ENCODE measurements around the gene SREBF1. TPM values are rescaled to one million over a fixed set of nuclear protein-coding genes. Genes with fewer than 3 reads are reported as not detected.

SREBF1 gene
- total and polyA plus RNA-seq, 2 of the 4 experiments (the other 2 are of a cell fraction): 3.4 to 20.4 TPM

GRCh38 chr17:17860766-17861107 is 24.0 kb upstream of the SREBF1 start:
- Histone ChIP-seq H3K9ac (ENCODE audit: low read depth, low read length) (no peak overlapping the region), H3K4ac (ENCODE audit: low read depth, low read length) (no peak overlapping the region), H4K8ac (ENCODE audit: low read depth in 2 of 2, low read length in 2 of 2) (no peak overlapping the region), H3K36me3 (ENCODE audit: control insufficient read depth, insufficient read depth, low read length) (peaks cover 9% of the 10 kb centered on the region), H2BK20ac (ENCODE audit: low read depth, low read length) (no peak overlapping the region), H3K4me1 (ENCODE audit: control insufficient read depth, insufficient read depth, low read length) (no peaks in the 10 kb centered on the region; the same call in 1 of the 2 replicates), H3K79me1 (ENCODE audit: low read depth in 1 of 2, low read length in 2 of 2) (no peaks in the 10 kb centered on the region; a peak in 2 of 4 replicates), H3K14ac (replicated peaks; ENCODE audit: low read depth, low read length) (no peak overlapping the region), H2AFZ (replicated peaks; ENCODE audit: low read length, poor library complexity) (no peak overlapping the region), H3K27ac (ENCODE audit: insufficient read depth, low read length) (no peak overlapping the region), H3K18ac (ENCODE audit: low read depth, low read length) (no peak overlapping the region), H3K9me3 (ENCODE audit: control insufficient read depth, insufficient read depth, low read length) (no peaks in the 10 kb centered on the region), H4K5ac (ENCODE audit: low read depth, low read length) (no peak overlapping the region), H4K20me1 (ENCODE audit: insufficient read depth, low read length) (no peaks in the 10 kb centered on the region), H3K56ac (ENCODE audit: extremely low read depth, insufficient read depth, low read length) (no peak overlapping the region), H3K4me3 (ENCODE audit: insufficient read depth, low read depth, low read length) (no peak overlapping the region), H3K4me2 (ENCODE audit: low read depth, low read length) (no peak overlapping the region), H2BK5ac (ENCODE audit: low read depth, low read length, poor library complexity, severe bottlenecking) (no peak overlapping the region), H3K27me3 (ENCODE audit: control insufficient read depth, insufficient read depth, low read length) (no peaks in the 10 kb centered on the region), H4K91ac (ENCODE audit: insufficient read depth, low read depth, low read length) (no peak overlapping the region), H2AK9ac (replicated peaks; ENCODE audit: low read depth, low read length, poor library complexity) (peak overlapping the region; percentile 52), H2AK5ac (ENCODE audit: low read depth, low read length) (0 out of 2 replicates have a peak overlapping the region, but pooled peaks have one; percentile 54), H3K9me1 (ENCODE audit: insufficient read depth, low read length) (no peaks in the 10 kb centered on the region), H3K23ac (ENCODE audit: low read depth, low read length) (no peak overlapping the region), H2BK15ac (ENCODE audit: low read depth, low read length) (no peak overlapping the region), H2BK120ac (ENCODE audit: low read depth, low read length) (no peak overlapping the region)
- 53% methylated on average over 3 of the region's 5 CpGs; no CpG with 5 or more reads in 1 of the 2 experiments for WGBS, 2 experiments (ENCODE audit: extremely low coverage in 2 of 2, insufficient read length in 1 of 2)
- intact Hi-C loops (cut with micrococcal nuclease) (loop anchor here (1.0 kb wide), 2 partner anchors 48 to 179 kb away; partner anchors contain the start of gene RAI1), in situ Hi-C loops (cut with MboI; ENCODE audit: low sequenced_read_pairs) (no loop called here), dilution Hi-C loops (cut with HindIII; ENCODE audit: low sequenced_read_pairs, unreplicated experiment) (no loop called here)
- no peak for DNase-seq
- peak; percentile 56 for ATAC-seq (ENCODE audit: low read depth)
- TF ChIP-seq CTCF (conservative IDR thresholded peaks at IDR 0.05; ENCODE audit: low read depth, low read length): no peak
- no peak for TF ChIP-seq POLR2A (IDR thresholded peaks at IDR 0.05; ENCODE audit: low read depth, low read length)
- TF ChIP-seq CHD1 (IDR thresholded peaks at IDR 0.05; ENCODE audit: low read depth, low read length): no peak
- TF ChIP-seq FOS (IDR thresholded peaks at IDR 0.05; ENCODE audit: low read depth, low read length): no peak
- no peak for TF ChIP-seq ELK1 (IDR thresholded peaks at IDR 0.05; ENCODE audit: borderline replicate concordance, low read depth, low read length)
- TF ChIP-seq NFE2L2 (IDR thresholded peaks at IDR 0.05; ENCODE audit: low read depth, low read length): no peak
- TF ChIP-seq RAD21 (IDR thresholded peaks at IDR 0.05; ENCODE audit: low read length): no peak
- no peak for TF ChIP-seq BHLHE40 (IDR thresholded peaks at IDR 0.05; ENCODE audit: low read depth, low read length)
- POLR2A ChIA-PET (ENCODE audit: unreplicated experiment): no interaction called here
- CTCF ChIA-PET: interaction anchor here (1.2 to 1.3 kb wide), 4 partner anchors 58 to 179 kb away, joined by 3 to 4 read pairs (median 4); no protein-coding TSS in a partner anchor
- no TSS peak for BruUV-seq (replicated peaks)

Measured in IMR-90 (cell line).